Stimulated activated CD4-positive, alpha-beta T cell treated with anti-CD3 and anti-CD28 coated beads, Interleukin-4, amount 100 ng/mL, for 4 hours (primary cell): ENCODE data around the gene CNTN3.

Source experiments
- DNase-seq, 2 experiments: peaks; one replicate each; pipeline ENCODE4 v3.0.0-alpha.2; 2020

The CNTN3 gene

DNA sequence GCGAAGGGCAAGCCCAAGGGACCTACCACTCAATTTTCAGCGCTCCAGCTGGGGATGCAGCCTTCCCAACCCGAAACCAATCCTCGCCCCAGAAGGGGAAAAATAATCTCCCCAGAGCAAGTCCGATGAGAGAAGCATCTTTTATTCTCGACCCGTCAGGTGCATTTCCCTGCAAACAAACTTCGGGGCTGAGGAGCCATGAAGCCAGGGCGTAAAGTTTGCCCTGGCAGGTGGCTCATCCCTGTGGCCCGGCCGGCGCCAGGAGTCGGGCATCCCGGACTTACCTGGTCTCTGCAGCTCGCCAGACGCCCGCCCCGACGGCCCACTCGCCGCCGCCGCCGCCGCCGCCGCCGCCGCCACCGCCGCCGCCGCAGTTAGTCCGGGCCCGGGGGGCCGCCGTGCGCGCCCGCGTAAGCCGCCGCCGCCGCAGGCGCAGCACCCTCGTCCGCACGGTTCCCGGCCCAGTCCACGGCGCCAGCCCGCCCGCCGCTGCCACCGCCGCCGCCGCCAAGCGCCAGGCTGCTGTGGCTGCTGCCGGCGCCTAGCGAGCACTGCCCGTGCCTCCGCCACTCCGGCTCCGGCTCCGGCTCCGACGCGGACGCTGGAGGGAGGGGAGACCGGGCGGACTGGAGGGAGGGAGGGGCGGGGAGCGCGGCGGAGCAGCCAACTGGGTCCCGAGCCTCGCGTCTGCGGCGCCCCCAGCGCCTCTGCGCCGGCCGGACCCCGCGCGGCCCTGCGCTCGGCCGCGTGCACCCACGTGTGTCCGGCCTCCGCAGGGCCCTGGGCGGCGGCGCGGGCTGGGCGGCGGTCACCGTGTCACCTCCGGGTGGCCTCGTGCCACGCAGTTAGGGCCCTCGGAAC, at the start of gene CNTN3:
Gene CNTN3, minus strand, starts transcription at position 553 of the 861 bp plus-strand sequence. CDS start 93,547 bp downstream, outside the sequence.
- DNase-seq, result no peak

DNA sequence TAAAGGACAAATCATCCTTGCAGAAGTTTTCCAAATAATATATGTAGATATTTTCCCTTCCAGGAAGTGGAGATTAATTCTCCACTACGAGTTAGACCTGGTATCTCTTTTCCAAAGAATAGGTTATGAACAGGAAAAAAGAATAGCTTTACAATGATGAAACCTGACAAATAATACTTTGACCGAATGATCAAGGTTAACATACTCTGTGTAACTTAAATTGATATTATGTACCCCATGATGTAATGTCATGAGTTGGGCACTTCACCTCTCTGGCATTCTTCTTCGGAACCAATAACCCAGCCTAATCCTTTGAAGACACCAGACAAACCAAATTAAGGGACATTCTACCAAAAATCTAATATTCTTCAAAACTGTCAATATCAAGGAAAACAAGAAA, 48.7 kb upstream of the CNTN3 start:
- no peak for DNase-seq

DNA sequence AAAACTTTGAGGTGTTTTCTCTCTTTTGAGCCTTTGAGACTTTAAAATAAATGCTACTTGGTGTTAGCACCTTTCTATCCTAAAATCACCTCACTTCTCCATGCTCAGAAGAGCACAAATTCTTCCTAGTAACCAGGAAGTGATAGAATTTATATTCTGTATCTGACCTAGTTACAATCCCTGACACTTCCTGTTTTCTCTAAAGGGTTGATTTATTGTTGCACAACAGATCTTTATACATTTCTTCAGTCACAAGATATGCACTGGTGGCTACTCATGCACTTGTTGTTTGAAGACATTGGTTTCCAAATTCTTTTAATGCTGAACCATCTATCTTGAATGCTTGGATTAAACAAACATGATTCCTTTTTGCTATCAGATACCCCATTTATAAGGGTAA, 47.2 kb upstream of the CNTN3 start:
- DNase-seq, result no peak

DNA sequence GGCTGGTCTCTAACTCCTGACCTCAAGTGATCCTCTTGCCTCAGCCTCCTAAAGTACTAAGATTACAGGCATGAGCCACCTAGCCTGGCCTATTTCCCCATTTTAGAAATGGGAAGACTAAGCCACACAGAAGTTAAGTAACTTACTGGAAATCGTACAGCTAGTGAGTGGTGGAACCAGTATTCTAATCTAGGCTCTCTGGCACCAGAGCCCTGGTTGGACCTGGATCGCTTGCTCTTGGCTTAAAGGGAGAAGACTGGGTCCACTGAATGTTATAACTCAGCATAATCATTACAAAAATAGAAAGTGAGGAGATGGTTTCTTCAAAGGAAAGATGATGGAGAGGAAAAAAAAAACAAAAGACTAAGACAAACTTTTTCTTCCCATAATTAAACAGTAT, 37.4 kb upstream of the CNTN3 start:
- no peak for DNase-seq

DNA sequence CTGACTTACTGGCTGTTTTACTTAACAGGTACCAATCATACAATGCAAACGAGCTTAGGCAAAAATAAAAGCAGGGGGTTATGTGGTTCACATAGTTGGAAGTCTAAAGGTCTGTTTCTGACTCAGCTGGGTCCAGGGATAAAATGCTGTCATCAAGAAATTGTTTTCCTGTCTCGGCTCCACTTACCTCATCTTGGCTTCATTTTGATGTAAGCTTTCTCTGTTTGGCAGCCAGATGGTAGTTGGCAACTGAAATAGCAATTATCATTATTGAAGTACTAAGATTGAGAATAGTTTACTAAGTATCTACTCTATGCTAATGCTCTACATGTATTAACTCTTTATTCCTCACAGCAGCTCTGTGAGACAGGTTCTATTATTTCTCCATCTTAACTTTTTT, 36.8 kb upstream of the CNTN3 start:
- no peak for DNase-seq

DNA sequence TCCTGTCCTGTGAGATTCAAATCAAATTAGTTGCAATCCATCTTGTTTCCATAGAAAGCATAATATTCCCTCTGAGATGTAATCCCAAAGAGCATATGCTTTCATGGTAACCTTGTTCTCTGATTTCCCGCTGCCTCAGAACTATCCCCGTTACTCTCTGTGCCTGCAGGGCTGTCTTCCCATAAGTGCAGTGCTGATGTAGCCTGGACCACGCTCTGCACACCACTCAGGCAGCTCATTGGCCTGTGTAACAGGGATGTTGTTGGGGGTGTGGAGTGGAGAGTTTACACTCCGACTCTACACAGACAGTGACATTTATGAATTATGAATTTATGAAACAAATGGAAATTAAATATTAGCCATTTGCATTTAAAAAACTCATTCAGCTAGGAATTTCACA, 33.6 kb upstream of the CNTN3 start:
- DNase-seq, result no peak

DNA sequence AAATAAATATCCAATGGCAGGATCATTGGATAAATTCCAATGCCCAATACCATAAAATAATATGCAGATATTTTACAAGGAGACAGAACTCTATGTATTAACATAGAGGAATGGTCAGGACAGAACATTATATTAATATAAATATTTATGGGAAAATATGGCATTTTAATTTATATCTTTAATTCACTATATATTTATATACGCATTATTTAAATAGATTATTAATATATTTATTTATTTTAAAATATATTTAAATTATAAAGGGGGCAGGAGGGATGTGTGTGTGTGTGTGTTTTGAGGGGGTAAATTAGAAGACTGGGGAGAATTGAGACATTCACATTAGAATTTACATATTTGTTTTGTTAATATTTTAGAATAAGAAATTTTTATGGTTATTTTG, 31.6 kb upstream of the CNTN3 start:
- DNase-seq, result no peak

DNA sequence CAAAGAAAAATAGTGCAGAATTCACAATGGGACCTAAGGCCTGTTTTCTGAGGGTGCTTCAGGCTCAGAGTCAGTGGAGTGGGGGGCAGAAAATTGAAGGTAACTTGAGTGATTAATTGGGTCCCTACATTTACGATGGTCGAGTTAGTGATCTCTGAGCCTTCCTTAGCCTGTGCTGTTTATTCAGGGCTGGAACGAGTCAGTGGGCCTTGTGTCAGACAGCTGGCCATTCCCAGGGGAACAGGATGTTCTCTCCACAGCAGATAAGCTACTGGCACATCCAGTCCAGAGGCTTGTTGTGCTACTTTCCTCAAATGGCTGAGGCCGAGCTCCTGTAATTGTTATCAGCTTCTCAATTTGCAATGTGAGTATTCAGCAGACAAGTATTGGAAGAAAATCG, 29.2 kb upstream of the CNTN3 start:
- no peak for DNase-seq

DNA sequence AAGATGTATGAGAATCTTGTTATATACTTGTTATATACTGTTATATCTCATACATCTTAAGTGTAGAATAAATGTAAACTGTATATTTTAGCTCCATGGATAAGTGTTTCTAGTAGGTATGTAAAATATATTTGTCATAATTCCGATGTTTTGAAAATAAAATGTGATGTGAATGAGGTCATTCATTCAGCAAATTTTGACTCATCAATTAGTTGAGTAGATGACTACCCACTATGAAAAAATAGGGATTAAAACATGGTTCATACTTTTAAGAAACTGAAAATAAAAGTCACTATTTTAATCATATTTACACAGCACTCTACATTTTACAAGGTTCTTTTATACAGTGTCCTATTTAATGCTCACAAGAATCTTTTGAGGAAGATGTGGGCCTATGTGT, 28.4 kb upstream of the CNTN3 start:
- no peak for DNase-seq

DNA sequence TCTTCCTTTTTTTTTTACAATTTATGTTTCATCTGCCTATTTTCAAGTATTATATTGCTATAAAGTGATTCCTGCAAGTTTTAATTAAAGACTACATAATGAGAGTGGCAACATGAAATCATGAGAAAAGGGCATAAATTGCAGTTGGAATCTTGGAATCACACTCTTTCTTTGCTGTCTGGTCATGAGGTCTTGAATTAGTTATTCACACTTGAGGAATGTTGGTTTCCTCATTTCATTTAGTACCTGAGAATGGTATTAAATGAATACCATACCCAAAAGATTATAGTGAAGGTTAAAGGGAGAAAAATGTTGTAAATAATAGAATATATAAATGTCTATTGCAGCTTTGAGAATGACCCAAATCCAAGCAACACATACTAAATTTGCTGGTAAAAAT, 25.8 kb upstream of the CNTN3 start:
- DNase-seq, result no peak

DNA sequence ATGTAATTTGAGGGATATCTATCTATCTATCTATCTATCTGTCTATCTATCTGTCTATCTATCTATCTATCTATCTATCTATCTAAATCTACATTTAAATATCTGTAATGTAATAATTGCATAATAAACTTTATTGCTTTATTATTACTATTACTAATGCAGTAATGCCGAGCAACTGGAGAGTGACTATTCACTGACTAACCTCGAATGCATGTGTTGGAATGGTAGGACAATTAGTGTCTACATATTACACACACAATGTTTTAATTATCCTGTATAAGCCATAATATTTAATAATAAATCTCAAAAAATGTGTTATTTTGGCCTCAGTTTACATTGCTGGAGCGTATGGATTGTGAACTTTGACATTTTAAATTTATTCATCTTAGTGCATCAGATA, 25.2 kb upstream of the CNTN3 start:
- DNase-seq, result no peak

DNA sequence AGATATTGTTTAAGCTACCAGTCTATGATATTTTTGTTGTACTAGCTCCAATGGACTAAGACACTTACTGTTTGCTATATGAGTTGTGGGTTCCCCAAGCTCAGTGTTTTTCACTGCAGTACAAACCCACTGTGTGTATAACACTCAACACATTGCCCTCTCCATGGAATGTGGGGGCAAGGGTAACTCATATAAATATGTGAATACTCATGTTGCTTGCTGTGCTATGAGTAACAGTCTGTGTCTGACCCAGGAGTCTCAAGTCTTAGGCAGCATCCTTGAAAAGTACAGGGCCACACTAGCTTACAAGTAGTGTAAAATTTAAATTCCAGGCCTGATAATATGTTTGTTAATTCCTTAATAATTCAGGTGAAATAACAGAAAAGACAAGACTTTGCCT, 22.5 kb upstream of the CNTN3 start:
- DNase-seq, result no peak

DNA sequence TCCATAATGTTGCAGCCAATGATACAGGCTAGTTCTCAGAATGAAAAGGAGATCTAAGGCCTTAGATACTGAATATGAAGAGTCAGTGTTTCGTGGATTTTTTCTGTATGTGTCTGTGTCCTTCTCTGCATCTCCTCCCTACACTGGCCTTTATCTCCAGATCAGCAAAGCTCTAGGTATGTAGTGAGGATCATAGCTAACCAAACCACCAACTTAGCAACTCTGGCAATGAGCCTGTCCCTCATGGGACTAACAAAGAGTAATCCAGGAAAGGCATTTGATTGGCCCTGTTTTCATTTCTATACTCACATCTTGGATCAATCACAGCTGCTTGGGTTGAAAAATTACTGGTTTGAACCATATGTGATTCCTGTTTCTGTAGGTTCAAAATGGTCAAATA, 18.6 kb upstream of the CNTN3 start:
- DNase-seq, result no peak

DNA sequence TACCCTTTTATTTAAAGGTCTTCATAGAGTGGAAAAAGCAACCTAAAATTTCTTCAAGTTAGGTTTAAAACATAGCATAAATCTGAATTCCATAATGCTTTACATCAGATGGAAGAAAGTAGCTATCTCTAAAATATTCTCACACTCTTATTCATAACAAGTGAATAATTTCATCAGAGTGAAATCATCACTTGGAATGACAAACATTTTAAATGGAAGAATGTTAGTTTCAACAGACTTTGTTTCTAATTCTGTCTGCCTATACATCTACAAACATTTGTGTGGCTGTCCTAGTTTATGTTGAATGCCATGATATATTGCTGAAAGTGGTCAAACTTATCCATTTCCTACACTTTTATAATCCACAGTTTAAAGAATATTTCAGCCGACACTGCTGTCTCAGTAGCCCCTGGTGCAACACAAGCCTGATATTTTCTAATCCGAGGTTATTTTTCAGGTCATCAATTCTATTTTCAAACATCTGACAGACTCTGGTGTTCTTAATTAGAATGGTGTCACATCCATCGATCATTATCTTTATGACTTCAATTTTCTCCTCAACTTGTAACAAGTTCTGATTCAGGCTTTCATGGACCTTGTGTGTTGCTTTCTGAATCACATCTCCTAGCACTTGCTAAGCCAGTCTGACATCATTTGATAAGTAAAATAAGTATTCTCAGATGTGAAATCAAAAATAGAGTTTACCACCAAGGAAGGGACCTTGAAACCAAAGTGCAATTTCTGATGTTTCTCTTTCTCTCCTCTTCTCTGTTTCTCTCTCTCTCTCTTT, 17.1 kb upstream of the CNTN3 start:
- DNase-seq, result no peak

DNA sequence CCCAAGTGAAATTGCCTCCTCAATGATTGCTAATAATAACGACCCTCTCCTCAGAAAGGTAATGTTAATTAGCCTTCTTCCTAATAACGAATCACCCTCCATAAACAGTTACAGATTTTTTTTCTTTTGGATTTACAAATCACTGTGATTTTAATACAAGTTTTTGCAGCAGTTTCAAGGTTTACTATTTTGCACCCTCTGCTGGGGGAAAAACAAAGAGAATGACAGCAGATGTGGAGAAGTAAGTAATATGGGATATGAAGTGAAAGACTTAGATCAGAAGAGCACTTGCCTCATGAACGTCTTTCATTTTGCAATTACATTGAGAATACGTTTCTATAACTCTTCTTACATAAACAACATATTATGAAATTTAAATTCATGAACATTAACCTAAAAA, 16.1 kb upstream of the CNTN3 start:
- no peak for DNase-seq

DNA sequence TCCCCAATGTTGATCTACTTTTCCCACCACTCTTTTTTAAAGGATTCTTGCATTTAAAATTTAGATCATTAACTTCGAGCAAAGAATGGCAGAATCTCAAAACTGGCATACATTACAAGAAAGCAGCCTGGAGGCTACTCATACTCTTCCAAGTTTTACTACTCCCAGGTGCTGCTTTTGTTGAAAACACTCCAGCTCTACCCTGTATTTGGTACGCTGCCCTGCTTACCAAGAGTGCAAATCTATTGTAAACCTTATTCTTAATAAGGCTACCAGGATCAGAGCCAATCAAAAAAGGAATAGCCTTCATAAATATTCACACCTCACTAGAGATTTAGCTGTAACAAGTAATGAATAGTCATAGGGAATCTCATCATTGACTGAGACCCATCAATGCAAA, 11.6 kb upstream of the CNTN3 start:
- no peak for DNase-seq

DNA sequence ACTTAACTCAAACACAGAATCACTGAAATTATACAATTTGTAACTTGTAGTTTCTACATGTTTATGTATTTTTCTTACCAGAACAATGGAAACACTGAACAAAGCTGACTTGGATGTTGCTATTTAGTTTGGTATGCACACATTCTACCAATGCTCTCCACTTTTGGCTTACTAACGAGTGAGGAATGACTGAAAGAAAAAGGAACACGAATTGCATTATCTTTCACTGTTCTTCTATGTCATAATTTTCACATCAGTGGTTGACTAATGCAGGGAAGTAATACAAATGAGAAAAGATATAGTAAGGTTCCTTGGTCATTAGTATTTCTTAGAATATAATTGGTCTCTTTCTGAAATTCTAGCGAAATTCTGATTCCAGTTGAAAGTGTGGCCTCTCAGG, 9.8 kb upstream of the CNTN3 start:
- DNase-seq, result no peak

DNA sequence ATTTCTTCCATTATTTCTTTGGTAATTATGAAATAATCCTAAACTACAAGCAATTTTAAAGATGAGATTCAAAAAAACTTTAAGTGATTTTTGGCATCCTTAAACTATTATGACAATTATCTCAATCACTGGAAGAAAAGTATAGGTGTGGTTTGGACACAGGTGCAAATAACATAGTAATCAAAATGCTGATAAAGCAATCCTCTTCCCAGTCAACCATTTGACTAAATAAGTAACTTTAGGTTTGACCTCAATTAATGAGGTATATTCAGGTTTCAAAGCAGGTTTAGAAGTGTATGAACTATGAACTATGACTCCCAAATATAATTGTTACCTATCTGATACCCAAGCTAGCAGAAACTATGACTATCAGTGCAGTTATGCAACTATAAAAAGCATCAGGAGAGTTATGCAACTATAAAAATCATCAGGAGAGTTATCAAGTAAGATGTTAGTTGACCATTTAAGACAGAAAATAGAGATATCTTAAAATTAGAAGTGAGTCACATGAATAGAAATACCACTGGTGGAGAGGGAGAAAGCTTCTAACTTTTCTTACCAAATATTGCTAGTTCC, 8.9 kb upstream of the CNTN3 start:
- DNase-seq, result no peak

DNA sequence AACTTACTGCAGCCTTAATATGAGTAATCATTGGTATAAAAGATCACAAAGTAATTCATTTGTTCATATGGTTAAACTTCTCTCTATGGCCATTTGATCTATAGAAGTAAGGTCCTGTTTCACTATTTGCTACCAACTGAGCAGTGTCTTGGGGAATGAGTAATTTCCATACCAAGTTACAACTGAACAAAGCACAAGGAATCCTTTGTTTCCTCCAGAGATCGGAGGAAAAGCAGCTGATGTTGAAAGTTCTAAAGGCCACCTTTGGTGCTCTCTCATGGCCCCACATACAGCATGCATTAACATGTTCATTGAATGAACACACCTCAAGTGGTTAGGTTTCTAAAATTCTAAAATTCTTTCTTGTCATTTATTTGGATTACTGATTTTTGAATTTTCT, 7.1 kb upstream of the CNTN3 start:
- no peak for DNase-seq

DNA sequence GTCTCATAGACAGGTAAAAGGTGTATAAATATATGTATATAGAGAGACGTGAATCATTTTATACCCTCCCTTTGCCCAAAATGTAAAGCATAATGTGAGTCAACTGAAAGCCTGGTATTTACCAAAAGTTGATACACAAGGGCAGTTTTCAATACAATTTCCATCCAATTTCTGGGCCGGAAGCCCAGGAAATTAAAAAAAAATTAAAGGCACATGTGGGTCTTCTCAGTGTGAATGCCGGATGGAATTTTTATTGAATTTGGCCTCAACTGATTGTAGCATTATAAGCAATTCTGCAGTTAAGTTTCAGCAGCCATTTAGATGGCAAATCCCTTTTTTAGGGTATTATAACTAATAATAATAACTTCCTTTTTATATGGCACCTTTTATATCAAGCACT, 3.3 kb upstream of the CNTN3 start:
- DNase-seq, result no peak

DNA sequence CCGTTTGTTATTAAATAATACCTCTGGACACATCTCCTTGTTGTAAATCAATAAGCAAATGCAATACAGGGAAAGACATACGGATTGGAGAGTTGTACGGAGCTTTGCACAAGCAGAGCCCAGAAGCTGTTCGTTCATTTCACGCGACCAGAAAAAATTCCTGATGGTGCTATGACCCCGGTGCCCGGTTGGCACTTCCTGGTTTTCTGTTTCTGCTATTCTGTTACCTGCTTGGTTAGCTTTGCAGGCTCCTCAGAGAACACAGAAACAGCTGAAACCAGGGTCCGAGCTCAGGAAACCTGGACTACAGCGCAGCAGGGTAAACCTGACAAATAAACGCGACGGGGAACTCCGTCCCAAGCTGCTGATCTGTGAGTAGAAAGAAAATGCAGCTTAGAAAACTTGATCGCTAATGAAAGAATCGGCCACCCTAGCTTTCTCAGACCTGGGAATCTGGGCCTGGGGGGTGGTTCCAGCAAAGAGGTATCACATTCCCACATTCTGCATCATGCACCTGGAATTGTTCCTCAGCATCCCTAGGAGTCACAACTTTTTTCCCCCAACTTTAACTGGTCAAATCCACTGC, 845 bp downstream of the CNTN3 start:
- no peak for DNase-seq

DNA sequence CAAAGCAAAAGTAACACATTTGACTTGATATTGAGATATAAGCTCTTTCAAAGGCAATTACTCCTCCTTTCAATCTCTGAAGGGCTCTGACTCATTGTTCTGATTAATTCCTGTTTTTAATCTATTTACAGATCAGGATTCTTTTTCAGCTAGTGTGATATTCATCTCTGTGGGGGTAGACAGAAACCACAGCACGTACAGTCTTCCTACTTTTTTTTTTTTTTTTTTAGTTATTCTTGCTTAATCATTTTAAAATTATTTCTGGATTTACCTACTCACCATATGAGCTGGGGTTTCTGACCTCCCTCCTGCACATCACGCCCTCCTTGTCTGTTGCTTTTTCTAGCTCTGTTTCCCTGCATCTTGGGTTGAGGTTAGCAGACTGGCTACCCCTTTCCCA, 1.4 kb downstream of the CNTN3 start:
- DNase-seq, result no peak

DNA sequence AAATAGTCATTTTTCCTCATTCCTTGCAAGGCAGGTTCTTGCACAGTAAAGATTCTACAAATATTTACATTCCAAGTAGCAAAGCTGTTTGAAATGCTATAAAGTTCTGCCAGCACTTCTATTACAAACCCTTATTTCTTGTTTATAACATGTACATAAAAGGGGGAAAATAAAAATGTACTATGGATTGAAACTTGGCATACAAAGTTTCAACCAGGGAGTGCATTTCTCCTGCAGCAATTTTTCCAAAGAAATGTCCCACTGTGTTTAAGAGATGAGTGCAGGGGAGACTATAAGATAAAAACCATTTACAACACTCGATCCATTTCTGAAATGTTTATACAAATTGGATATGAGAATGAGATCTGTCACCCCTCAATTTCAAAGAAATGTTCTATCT, 3.3 kb downstream of the CNTN3 start:
- no peak for DNase-seq

DNA sequence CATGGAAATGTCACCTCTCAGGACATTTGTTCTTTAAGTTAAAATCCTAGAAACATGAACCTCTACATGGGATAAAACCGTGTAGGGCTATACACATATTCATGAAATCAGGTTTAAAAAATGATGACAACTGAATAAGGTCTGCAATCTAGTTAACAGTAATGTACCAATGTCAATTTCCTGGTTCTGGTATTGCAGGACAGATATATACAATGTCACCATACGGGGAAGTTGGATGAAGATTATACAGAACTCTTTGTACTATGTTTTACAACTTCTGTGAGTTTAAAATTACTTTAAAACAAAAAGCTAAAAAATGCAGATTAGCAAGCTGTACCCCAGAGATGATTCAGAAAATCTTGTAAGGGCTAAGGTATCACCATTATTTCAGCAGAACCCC, 6.7 kb downstream of the CNTN3 start:
- no peak for DNase-seq
